HepG2 (cell line): ENCODE data around the gene CNN3.

ENCODE experiments used
- ZNF530 ChIP-seq: sonication (generic); formaldehyde crosslinking; IDR thresholded peaks from 2 replicates; pipeline ENCODE4 v1.5.0; 2020; ENCODE audit warnings: low read depth, mild to moderate bottlenecking, missing genetic modification reagents
- ZNF747 ChIP-seq: sonication (generic); formaldehyde crosslinking; IDR thresholded peaks from 2 replicates; pipeline ENCODE4 v1.8.1; 2023; ENCODE audit warnings: missing genetic modification reagents, mild to moderate bottlenecking, borderline replicate concordance

GRCh38 chr1:94908965-94909364, 17.9 kb downstream of the CNN3 start:
- TF ChIP-seq ZNF530 (no peak), ZNF747 (CRISPR knock-in tag) (no peak)
